Measurements from ENCODE around the gene TDRD10. TPM values are rescaled to one million over a fixed set of nuclear protein-coding genes. Genes with fewer than 3 reads are reported as not detected.

Gene TDRD10
- total and polyA plus RNA-seq, 10 donors, result 2.4 to 14.0 (median 9.0) TPM

GRCh38 chr1:154586231-154586630 lies 84.2 kb downstream of the TDRD10 start:
- no peak for TF ChIP-seq POLR2AphosphoS5 (IDR thresholded peaks at IDR 0.05)
- no peak for TF ChIP-seq CTCF (IDR thresholded peaks at IDR 0.05 in 8 of 11, conservative IDR thresholded peaks at IDR 0.05 in 3 of 11)
- no peak for DNase-seq
- H3K36me3 ChIP-seq, result peaks cover 4 to 100% (median 100%) of the 10 kb centered on the region in 6 donors
- H3K27ac ChIP-seq, result no peak overlapping the region
- H3K4me1 ChIP-seq, result peaks cover 0 to 21% (median 12%) of the 10 kb centered on the region in 6 donors
- 88 to 93% (median 88%) methylated on average over 10 of the region's 10 CpGs for WGBS, 5 donors
- no peak overlapping the region for H3K4me3 ChIP-seq
- no peaks in the 10 kb centered on the region for H3K9me3 ChIP-seq
- no peaks in the 10 kb centered on the region for H3K27me3 ChIP-seq (replicated peaks in 1 of 7)
- intact Hi-C loops (cut with DNase I; ENCODE audit: low total_unique reads), result no loop called here

- DNase-seq, result no peak
- H3K9me3 ChIP-seq, result no peaks in the 10 kb centered on the region
- TF ChIP-seq POLR2AphosphoS5 (IDR thresholded peaks at IDR 0.05), result no peak
- H3K27me3 ChIP-seq (replicated peaks in 1 of 7), result no peaks in the 10 kb centered on the region
- peaks cover 4 to 100% (median 100%) of the 10 kb centered on the region in 6 donors for H3K36me3 ChIP-seq
- 91 to 97% (median 96%) methylated on average over 6 of the region's 6 CpGs for WGBS, 5 donors
- H3K27ac ChIP-seq, result no peak overlapping the region
- no peak overlapping the region for H3K4me3 ChIP-seq
- peaks cover 0 to 21% (median 12%) of the 10 kb centered on the region in 6 donors for H3K4me1 ChIP-seq
- intact Hi-C loops (cut with DNase I; ENCODE audit: low total_unique reads), result no loop called here
These were observed 84.6 kb downstream of the TDRD10 start for GRCh38 chr1:154586641-154587040.

- Histone ChIP-seq H3K4me3 (no peak overlapping the region), H3K36me3 (peaks cover 4 to 100% (median 99%) of the 10 kb centered on the region in 6 donors), H3K9me3 (no peaks in the 10 kb centered on the region), H3K27me3 (replicated peaks in 1 of 7) (no peaks in the 10 kb centered on the region), H3K27ac (no peak overlapping the region), H3K4me1 (peaks cover 0 to 5% (median 2%) of the 10 kb centered on the region in 6 donors)
- intact Hi-C loops (cut with DNase I; ENCODE audit: low total_unique reads), result no loop called here
- WGBS, 5 donors, result 77 to 87% (median 82%) methylated on average over 9 to 10 of the region's 10 CpGs
- no peak for TF ChIP-seq POLR2AphosphoS5 (IDR thresholded peaks at IDR 0.05)
- no peak for TF ChIP-seq POLR2A (IDR thresholded peaks at IDR 0.05)
- no peak for TF ChIP-seq CTCF (IDR thresholded peaks at IDR 0.05 in 8 of 11, conservative IDR thresholded peaks at IDR 0.05 in 3 of 11)
- DNase-seq, result no peak
These were observed 87.8 kb downstream of the TDRD10 start for GRCh38 chr1:154589780-154590179.

- H3K27me3 ChIP-seq (replicated peaks in 1 of 7), result no peaks in the 10 kb centered on the region
- no peak for TF ChIP-seq POLR2A (IDR thresholded peaks at IDR 0.05)
- no peak for TF ChIP-seq POLR2AphosphoS5 (IDR thresholded peaks at IDR 0.05)
- no peak for TF ChIP-seq CTCF (IDR thresholded peaks at IDR 0.05 in 8 of 11, conservative IDR thresholded peaks at IDR 0.05 in 3 of 11)
- no peak overlapping the region for H3K4me3 ChIP-seq
- H3K36me3 ChIP-seq, result peaks cover 5 to 100% (median 99%) of the 10 kb centered on the region in 6 donors
- no peaks in the 10 kb centered on the region for H3K9me3 ChIP-seq
- intact Hi-C loops (cut with DNase I; ENCODE audit: low total_unique reads), result no loop called here
- WGBS, 5 donors, result 87 to 94% (median 92%) methylated on average over 5 of the region's 5 CpGs
- DNase-seq, result no peak
- H3K4me1 ChIP-seq, result peaks cover 0 to under 1% (median 0%) of the 10 kb centered on the region in 6 donors
- no peak overlapping the region for H3K27ac ChIP-seq
These were observed 88.7 kb downstream of the TDRD10 start for GRCh38 chr1:154590756-154591155.

- 91 to 97% (median 93%) methylated on average over 7 of the region's 7 CpGs for WGBS, 5 donors
- DNase-seq, result no peak
- no peak for TF ChIP-seq POLR2AphosphoS5 (IDR thresholded peaks at IDR 0.05)
- no peak for TF ChIP-seq POLR2A (IDR thresholded peaks at IDR 0.05)
- no peak for TF ChIP-seq CTCF (IDR thresholded peaks at IDR 0.05 in 8 of 11, conservative IDR thresholded peaks at IDR 0.05 in 3 of 11)
These were observed 89.2 kb downstream of the TDRD10 start for GRCh38 chr1:154591206-154591605.

More at GRCh38 chr1:154591206-154591605, 89.2 kb downstream of the TDRD10 start:
- H3K27ac ChIP-seq, result no peak overlapping the region
- H3K4me3 ChIP-seq, result no peak overlapping the region
- no peaks in the 10 kb centered on the region for H3K27me3 ChIP-seq (replicated peaks in 1 of 7)
- intact Hi-C loops (cut with DNase I; ENCODE audit: low total_unique reads), result no loop called here
- no peaks in the 10 kb centered on the region for H3K4me1 ChIP-seq
- H3K9me3 ChIP-seq, result no peaks in the 10 kb centered on the region
- peaks cover 6 to 100% (median 99%) of the 10 kb centered on the region in 6 donors for H3K36me3 ChIP-seq

Measured in spleen (tissue), 11 donors.